ENCODE measurements around the gene ANKRD55. TPM values are rescaled to one million over a fixed set of nuclear protein-coding genes. Genes with fewer than 3 reads are reported as not detected.

ANKRD55 gene
- total and polyA plus RNA-seq, 9 of the 15 experiments (the other 6 are each of a cell fraction or from before 2014, with no cell fraction given): 3.4 to 10.6 (median 6.5) TPM

DNA sequence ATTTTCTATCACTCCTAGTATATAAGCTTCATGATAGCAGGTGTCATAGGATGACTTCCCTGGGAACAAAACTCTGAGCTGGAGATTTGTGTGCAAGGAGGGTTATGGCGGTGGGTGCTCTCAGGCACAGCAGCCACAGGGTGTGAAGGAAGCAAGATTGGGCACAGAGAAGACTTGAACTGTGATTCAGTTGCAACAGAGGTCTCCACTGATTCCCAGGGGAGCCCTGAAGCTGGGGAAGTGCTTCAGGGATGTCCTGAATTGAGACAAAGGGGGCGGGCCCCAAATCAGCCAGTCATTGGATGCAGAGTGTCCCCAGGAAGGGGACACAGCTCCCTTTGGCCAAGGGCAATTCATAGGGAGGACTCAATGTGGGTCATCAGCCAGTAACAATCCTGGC is 44.4 kb upstream of the ANKRD55 start:
- H3K9me3 ChIP-seq (replicated peaks; ENCODE audit: control insufficient read depth, insufficient read depth, low read depth, low read length): no peaks in the 10 kb centered on the region; the same call in 1 of the 2 replicates
- H2AFZ ChIP-seq (ENCODE audit: low read depth, low read length): no peak overlapping the region
- FAIRE-seq: no peak
- H3K4me3 ChIP-seq: no peak overlapping the region
- H3K79me2 ChIP-seq (ENCODE audit: control insufficient read depth, insufficient read depth, low read length): no peaks in the 10 kb centered on the region
- H3K27ac ChIP-seq (ENCODE audit: extremely low read depth, low read depth, low read length): no peak overlapping the region
- in situ Hi-C loops (cut with MboI) (no loop called here), intact Hi-C loops (cut with micrococcal nuclease) (loop anchor here (10.0 kb wide), 2 partner anchors 137 to 997 kb away; no protein-coding TSS in a partner anchor)
- no TSS peak for BruUV-seq (replicated peaks)
- H4K20me1 ChIP-seq (replicated peaks; ENCODE audit: control insufficient read depth, insufficient read depth, low read length): no peaks in the 10 kb centered on the region
- ATAC-seq: no peak
- no peak for DNase-seq (ENCODE audit: extremely low read depth in 1 of 4, low spot score in 3 of 4)
- CTCF ChIA-PET (ENCODE audit: low intra/inter-chr PET ratio): no interaction called here
- WGBS (ENCODE audit: insufficient coverage, low coverage, missing lambda C conversion rate): 40% methylated on average over 2 of the region's 2 CpGs
- H3K9ac ChIP-seq (ENCODE audit: insufficient read depth in 1 of 2, low read depth in 2 of 2, low read length in 2 of 2): no peak overlapping the region
- no peaks in the 10 kb centered on the region for H3K4me1 ChIP-seq (replicated peaks in 1 of 2; ENCODE audit: control insufficient read depth in 2 of 2, insufficient read depth in 2 of 2, low read length in 2 of 2)
- H3K27me3 ChIP-seq (ENCODE audit: control insufficient read depth in 2 of 2, insufficient read depth in 2 of 2, low read length in 2 of 2): no peaks in the 10 kb centered on the region
- POLR2A ChIA-PET: interaction anchor here (0.8 kb wide), 1 partner anchor 552 kb away, joined by 3 read pairs; no protein-coding TSS in a partner anchor
- no peaks in the 10 kb centered on the region for H3K36me3 ChIP-seq (ENCODE audit: control insufficient read depth, insufficient read depth, low read length)
- no peak overlapping the region for H3K4me2 ChIP-seq (ENCODE audit: insufficient read depth, low read length)
- H3K9me1 ChIP-seq (ENCODE audit: control insufficient read depth, insufficient read depth, low read length): no peaks in the 10 kb centered on the region
- no peak for TF ChIP-seq ZNF507 (tag; conservative IDR thresholded peaks at IDR 0.05)
- no peak for TF ChIP-seq ZNF586 (CRISPR knock-in tag; conservative IDR thresholded peaks at IDR 0.05)
- TF ChIP-seq, protein P1, sequence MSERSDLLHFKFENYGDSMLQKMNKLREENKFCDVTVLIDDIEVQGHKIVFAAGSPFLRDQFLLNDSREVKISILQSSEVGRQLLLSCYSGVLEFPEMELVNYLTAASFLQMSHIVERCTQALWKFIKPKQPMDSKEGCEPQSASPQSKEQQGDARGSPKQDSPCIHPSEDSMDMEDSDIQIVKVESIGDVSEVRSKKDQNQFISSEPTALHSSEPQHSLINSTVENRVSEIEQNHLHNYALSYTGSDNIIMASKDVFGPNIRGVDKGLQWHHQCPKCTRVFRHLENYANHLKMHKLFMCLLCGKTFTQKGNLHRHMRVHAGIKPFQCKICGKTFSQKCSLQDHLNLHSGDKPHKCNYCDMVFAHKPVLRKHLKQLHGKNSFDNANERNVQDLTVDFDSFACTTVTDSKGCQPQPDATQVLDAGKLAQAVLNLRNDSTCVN (CRISPR knock-in tag; IDR thresholded peaks at IDR 0.05): no peak
- no peak for TF ChIP-seq ZKSCAN3 (CRISPR knock-in tag; IDR thresholded peaks at IDR 0.05)
- TF ChIP-seq YY1 (IDR thresholded peaks at IDR 0.05; ENCODE audit: borderline replicate concordance in 1 of 3, control insufficient read depth in 1 of 3, extremely low read depth in 1 of 3, insufficient read depth in 3 of 3, insufficient read length in 1 of 3, insufficient replicate concordance in 2 of 3, low read depth in 1 of 3, low read length in 2 of 3): no peak
- TF ChIP-seq EGR1 (conservative IDR thresholded peaks at IDR 0.05): no peak
- TF ChIP-seq ZNF165 (CRISPR knock-in tag; IDR thresholded peaks at IDR 0.05; ENCODE audit: borderline replicate concordance): no peak
- TF ChIP-seq, protein P2, sequence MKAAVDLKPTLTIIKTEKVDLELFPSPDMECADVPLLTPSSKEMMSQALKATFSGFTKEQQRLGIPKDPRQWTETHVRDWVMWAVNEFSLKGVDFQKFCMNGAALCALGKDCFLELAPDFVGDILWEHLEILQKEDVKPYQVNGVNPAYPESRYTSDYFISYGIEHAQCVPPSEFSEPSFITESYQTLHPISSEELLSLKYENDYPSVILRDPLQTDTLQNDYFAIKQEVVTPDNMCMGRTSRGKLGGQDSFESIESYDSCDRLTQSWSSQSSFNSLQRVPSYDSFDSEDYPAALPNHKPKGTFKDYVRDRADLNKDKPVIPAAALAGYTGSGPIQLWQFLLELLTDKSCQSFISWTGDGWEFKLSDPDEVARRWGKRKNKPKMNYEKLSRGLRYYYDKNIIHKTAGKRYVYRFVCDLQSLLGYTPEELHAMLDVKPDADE (conservative IDR thresholded peaks at IDR 0.05; ENCODE audit: control insufficient read depth, low read depth, low read length): no peak

All from K562 (cell line).